D341Med (cell line): ENCODE measurements around the gene FUNDC2.
"Not testable (repeated sequence)": the region's sequence is repeated elsewhere in the genome, so short reads cannot be mapped to it uniquely, and the experiment has no call there.

Experiments
- DNase-seq: peaks from one replicate; pipeline ENCODE4 v3.0.0; 2012; ENCODE audit warnings: low spot score

The FUNDC2 gene, protein sequence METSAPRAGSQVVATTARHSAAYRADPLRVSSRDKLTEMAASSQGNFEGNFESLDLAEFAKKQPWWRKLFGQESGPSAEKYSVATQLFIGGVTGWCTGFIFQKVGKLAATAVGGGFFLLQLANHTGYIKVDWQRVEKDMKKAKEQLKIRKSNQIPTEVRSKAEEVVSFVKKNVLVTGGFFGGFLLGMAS

GRCh38 chrX:155026727-155027508 is at the start of gene FUNDC2:
TSS of gene FUNDC2 (plus strand) at chrX:155026844. CDS start at chrX:155026939, 95 bp downstream.
- DNase-seq: peak; percentile 91

- DNase-seq: no peak
Measured at GRCh38 chrX:154979629-154980028, 47.0 kb upstream of the FUNDC2 start.

- peak; percentile 62 for DNase-seq
Measured at GRCh38 chrX:154980330-154981115, 46.1 kb upstream of the FUNDC2 start.

DNA sequence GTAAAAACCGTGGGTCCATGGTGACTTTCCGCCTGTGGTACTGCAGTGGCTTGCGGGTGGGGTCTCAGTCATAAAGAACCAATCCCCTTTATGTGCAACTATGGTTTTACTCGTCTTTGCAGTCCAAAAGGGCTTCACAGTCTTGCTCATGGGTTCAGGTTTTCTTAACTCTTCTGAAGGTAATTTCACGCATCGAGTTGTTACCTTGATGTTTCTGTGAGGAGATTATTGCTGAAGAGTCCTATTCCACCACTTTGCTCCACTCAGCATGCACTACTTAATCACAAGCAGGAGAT is 45.6 kb upstream of the FUNDC2 start:
- no peak for DNase-seq

GRCh38 chrX:154986826-154987575 is 39.6 kb upstream of the FUNDC2 start:
- no peak for DNase-seq

DNA sequence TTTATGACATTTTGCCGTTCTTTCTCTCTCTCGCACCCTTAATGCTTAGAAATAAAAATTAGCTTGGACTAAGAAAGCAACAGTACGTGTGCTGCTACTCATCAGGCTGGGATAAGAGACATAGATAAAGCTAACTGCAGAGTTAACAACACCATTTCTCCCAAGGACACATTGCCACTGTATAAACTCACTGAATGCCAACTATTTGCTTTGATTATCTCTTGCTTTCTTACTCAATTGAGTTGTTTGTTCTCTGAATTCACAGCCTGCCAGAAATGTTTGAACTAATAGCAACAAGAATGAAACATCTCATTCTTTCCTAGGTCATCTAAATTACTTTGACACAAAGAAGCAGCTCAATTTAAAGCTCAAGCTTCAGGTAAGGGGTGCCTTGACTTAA is 38.7 kb upstream of the FUNDC2 start:
- DNase-seq: no peak

DNA sequence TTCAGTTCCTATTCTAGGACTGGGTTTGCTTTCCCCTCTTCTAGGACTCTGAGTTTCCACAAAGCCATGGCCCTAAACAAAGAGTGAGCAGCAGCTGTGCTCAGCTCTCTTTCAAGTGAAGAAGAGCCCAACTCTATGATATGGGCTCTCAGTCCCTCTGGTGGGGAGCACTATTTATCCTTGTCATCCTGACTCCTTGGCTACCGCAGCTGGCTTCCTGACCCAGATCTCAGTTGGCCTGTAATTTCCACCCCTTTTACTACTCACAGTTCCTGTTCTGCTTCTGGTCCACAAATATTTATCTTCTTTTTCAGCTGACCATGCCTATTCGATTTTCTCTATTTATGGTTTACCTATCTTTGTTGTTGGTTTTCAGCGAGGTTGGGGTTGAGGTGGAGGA is 37.9 kb upstream of the FUNDC2 start:
- DNase-seq: no peak

DNA sequence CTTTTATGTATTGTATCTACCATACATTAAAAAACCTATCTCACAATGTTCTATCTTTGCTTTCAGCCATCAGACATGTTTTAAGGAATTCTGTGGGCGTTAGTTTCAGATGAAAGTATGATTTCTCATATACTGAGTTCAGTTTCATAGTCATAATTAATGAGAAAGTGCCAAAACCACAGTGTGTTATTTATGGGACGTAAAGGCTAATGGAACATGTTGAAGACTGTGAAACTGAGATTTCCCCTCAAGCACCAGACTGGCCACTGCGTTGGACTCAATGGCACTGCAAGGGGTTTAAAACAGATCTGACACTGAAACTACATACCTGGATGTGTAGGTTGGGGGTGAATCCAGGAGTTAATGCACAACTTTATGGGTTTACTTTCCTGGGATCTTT is 36.1 kb upstream of the FUNDC2 start:
- DNase-seq: no peak

GRCh38 chrX:154991039-154991438 is 35.6 kb upstream of the FUNDC2 start:
- no peak for DNase-seq

GRCh38 chrX:154991476-154991875 is 35.2 kb upstream of the FUNDC2 start:
- DNase-seq: no peak

DNA sequence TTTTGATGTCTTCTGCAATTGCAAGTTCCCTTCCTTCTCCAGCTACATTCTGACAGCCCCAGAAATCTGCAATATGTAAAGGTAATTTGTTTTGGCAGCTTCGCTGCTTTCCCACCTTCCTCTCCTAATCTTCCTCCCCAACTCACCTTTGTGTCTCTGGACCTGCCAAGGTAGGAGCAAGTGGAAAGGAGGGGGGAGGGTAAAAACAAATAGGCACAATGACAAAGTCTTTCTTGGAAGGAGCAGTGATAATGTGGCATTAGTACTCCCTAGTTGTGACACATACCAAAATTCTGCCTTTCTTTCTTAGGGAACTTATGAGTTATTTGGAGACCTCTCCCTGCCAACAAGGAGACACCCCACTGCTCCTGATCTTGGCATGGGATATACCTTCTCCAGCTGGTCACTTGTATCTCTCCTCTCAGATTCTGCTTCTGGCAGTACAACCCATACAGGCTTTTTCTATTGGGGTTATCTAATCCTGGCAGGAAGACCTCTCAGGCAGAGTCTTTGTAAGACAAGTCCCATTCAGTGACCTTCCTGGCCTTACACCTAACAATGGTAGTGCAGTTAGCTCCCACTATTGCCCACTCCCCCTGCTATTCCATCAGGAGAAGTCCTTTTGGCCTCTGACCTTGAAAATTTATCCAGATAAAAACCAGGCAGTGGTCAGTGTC is 28.3 kb upstream of the FUNDC2 start:
- no peak for DNase-seq

- no peak for DNase-seq
Measured at GRCh38 chrX:155000841-155001240, 25.8 kb upstream of the FUNDC2 start.

GRCh38 chrX:155001873-155002272 is 24.8 kb upstream of the FUNDC2 start:
- DNase-seq: no peak

GRCh38 chrX:155005190-155005589 is 21.5 kb upstream of the FUNDC2 start:
- DNase-seq: no peak

GRCh38 chrX:155006379-155006778 is 20.3 kb upstream of the FUNDC2 start:
- not testable (repeated sequence) for DNase-seq

DNA sequence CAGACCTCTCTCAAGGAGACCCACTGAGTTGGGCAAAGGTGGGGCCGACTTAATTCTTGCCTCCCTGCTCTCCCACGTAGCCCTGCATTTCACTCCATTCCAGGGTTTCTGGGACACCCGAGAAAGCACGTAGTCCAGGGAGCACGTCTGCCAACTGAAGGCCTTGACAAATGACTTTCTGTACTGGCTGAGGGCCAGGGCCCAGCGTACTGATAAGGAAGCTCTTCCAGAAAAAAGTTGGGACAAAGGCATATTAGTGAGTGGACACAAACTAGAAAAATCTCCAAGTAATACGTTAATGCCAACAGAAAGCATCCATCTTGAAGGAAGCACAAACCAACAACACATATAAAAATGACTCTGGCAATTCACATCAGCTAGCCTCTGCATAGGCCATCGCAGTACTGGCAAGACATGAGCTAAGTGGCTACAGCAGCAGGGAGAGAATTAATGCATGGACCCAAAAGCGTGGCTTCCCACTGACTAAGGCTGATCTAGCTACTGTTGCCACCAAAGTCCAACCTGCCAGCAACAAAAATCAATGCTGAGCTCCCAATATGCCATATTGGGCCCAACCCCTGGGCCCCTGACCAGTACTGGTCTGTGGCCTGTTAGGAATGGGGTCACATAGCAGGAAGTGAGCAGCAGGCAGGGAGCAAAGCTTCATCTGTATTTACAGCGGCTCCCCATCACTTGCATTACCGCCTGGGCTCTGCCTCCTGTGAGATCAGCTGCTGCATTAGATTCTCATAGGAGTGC is 19.6 kb upstream of the FUNDC2 start:
- not testable (repeated sequence) for DNase-seq

DNA sequence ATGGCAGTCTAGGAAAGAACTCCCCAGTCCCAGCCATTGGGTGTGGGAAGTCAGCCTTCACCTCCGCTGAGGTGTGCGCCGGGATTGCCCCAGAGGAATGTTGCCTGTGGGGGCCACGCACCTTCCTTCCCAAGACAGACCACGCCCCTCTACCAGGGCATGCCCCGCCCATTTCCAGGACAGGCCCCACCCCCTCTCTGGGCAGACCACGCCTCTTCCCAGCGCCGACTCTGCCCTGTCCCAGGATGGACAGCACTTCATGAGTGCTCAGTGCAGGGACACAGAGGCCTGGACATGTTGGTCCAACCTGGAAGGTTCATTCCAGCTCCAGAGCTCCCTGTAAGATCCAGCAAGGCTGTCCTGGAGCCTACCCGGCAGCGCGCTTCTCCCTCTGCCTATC is 18.1 kb upstream of the FUNDC2 start:
- not testable (repeated sequence) for DNase-seq

- DNase-seq: no peak
Measured at GRCh38 chrX:155009994-155010472, 16.6 kb upstream of the FUNDC2 start.

GRCh38 chrX:155020591-155020990 is 6.1 kb upstream of the FUNDC2 start:
- DNase-seq: no peak

GRCh38 chrX:155022585-155022984 is 4.1 kb upstream of the FUNDC2 start, which contains the start of gene F8:
TSS of gene F8 (minus strand) at chrX:155022723. CDS start at chrX:155022552, 171 bp downstream.
- DNase-seq: no peak
